CD4-positive, alpha-beta T cell (primary cell): ENCODE results near the gene PRR20D. TPM values are rescaled to one million over a fixed set of nuclear protein-coding genes. Genes with fewer than 3 reads are reported as not detected.
"Not testable (repeated sequence)": the region's sequence is repeated elsewhere in the genome, so short reads cannot be mapped to it uniquely, and the experiment has no call there.

ENCODE experiments used
- ATAC-seq: fragments of 200-7000 bp; cut with Tn5 transposase; one replicate; pipeline ENCODE4 v1.10.0; 2022; ENCODE audit warnings: mild to moderate bottlenecking; ENCODE audit not compliant: poor library complexity
- CTCF ChIA-PET: fragments of 350-600 bp; sonication (Branson Sonifier 250); formaldehyde crosslinking; loops from one replicate; lab custom pipeline; 2021; ENCODE audit warnings: antibody characterized with exemption, inconsistent platforms; lab: Charles Lee
- POLR2A ChIA-PET: fragments of 350-600 bp; sonication (Branson Sonifier 250); formaldehyde crosslinking; loops from one replicate; lab custom pipeline; 2021; ENCODE audit warnings: antibody characterized with exemption, inconsistent platforms; lab: Charles Lee
- DNase-seq, 14 experiments: peaks; one replicate each; pipeline ENCODE4 v3.0.0-alpha.2; 2013 to 2020; ENCODE audit warnings: mixed read lengths in 2 of 14
- H3K27ac ChIP-seq, 2 donors: one replicate each; pipeline versions ENCODE4 v1.5.1 to v1.7.0; 2013; ENCODE audit warnings: low read length in 2 of 2, low read depth in 1 of 2, mild to moderate bottlenecking in 1 of 2
- H3K27me3 ChIP-seq, 2 experiments: 1 replicate in 1 of 2; 2 replicates in 1 of 2; pipeline versions ENCODE4 v1.6.1 to v1.7.0; 2013; ENCODE audit warnings: low read length in 2 of 2, control low read depth in 1 of 2, mild to moderate bottlenecking in 1 of 2, moderate library complexity in 1 of 2; ENCODE audit not compliant: insufficient read depth in 2 of 2, control insufficient read depth in 1 of 2
- H3K36me3 ChIP-seq: one replicate; pipeline ENCODE4 v1.6.1; 2013; ENCODE audit warnings: low read length, control low read depth; ENCODE audit not compliant: insufficient read depth
- H3K4me1 ChIP-seq: one replicate; pipeline ENCODE4 v1.6.1; 2013; ENCODE audit warnings: low read length, control low read depth; ENCODE audit not compliant: insufficient read depth
- H3K4me3 ChIP-seq: one replicate; pipeline ENCODE4 v1.5.1; 2013; ENCODE audit warnings: mild to moderate bottlenecking, low read length, moderate library complexity
- H3K9me3 ChIP-seq, 2 experiments: 1 replicate in 1 of 2; 2 replicates in 1 of 2; pipeline versions ENCODE4 v1.6.1 to v1.7.0; 2013; ENCODE audit warnings: low read length in 2 of 2, mild to moderate bottlenecking in 2 of 2, control low read depth in 1 of 2, moderate library complexity in 1 of 2; ENCODE audit not compliant: control insufficient read depth in 1 of 2, insufficient read depth in 1 of 2
- H3K27ac Mint-ChIP-seq: one replicate; pipeline ENCODE4 v1.8.0; 2020; ENCODE audit warnings: mixed read lengths
- H3K27me3 Mint-ChIP-seq: one replicate; pipeline ENCODE4 v1.8.0; 2021; ENCODE audit warnings: mixed read lengths
- H3K36me3 Mint-ChIP-seq: one replicate; pipeline ENCODE4 v1.8.0; 2021; ENCODE audit warnings: low read depth, mixed read lengths
- H3K4me1 Mint-ChIP-seq: one replicate; pipeline ENCODE4 v1.8.0; 2021; ENCODE audit warnings: low read depth, mixed read lengths
- H3K4me3 Mint-ChIP-seq: one replicate; pipeline ENCODE4 v1.8.0; 2020; ENCODE audit warnings: mild to moderate bottlenecking, mixed read lengths
- H3K9me3 Mint-ChIP-seq: one replicate; pipeline ENCODE4 v1.8.0; 2020; ENCODE audit warnings: mixed read lengths
- intact Hi-C, 2 experiments: fragments of 100-400 bp; cut with DNase I in 1 of 2; cut with micrococcal nuclease in 1 of 2; formaldehyde crosslinking; loops; one replicate each; pipeline versions ENCODE4 v1.15.1 to v1.9.0; 2023 to 2025; cut with DNase I, micrococcal nuclease
- total RNA-seq, 174 experiments: library from RNA in 2 of 174; stranded (reverse) in 2 of 174; gene quantifications; one replicate each; pipeline ENCODE4 v1.2.3 and lab custom pipeline; 2021 to 2026
- TF ChIP-seq, protein P1 (sequence below): fragments of 200-600 bp; IDR thresholded peaks from one replicate; pipeline ENCODE4 v1.8.0; 2022; ENCODE audit warnings: antibody characterized with exemption, mild to moderate bottlenecking

The PRR20D gene
- total RNA-seq, 2 experiments from 2014 or later, result not detected

DNA sequence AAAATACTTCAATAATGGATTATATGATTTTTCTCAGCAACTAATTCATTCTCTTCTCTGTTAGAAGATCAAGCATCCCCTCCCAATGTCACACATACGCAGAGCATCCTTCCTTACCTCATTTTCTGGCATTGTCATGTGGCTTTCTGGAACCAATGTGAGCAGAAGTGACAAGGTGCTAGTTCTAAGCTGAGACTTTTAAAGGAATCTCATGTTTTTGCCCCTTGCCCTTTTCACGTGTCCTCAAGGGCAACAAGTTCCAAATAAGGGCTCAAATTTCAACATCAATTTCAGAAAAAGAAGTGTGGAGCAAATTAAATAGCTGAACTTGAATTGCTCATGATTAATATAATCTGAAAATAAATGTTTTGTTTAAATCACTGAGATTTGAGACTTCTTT, 24.3 kb upstream of the PRR20D start:
- ATAC-seq, result no peak
- CTCF ChIA-PET, result no interaction called here
- TF ChIP-seq, protein P1, sequence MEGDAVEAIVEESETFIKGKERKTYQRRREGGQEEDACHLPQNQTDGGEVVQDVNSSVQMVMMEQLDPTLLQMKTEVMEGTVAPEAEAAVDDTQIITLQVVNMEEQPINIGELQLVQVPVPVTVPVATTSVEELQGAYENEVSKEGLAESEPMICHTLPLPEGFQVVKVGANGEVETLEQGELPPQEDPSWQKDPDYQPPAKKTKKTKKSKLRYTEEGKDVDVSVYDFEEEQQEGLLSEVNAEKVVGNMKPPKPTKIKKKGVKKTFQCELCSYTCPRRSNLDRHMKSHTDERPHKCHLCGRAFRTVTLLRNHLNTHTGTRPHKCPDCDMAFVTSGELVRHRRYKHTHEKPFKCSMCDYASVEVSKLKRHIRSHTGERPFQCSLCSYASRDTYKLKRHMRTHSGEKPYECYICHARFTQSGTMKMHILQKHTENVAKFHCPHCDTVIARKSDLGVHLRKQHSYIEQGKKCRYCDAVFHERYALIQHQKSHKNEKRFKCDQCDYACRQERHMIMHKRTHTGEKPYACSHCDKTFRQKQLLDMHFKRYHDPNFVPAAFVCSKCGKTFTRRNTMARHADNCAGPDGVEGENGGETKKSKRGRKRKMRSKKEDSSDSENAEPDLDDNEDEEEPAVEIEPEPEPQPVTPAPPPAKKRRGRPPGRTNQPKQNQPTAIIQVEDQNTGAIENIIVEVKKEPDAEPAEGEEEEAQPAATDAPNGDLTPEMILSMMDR, result no peak
- no peak overlapping the region for H3K4me3 Mint-ChIP-seq
- H3K4me1 Mint-ChIP-seq, result no peaks in the 10 kb centered on the region
- Histone ChIP-seq H3K4me3 (no peak overlapping the region), H3K4me1 (no peaks in the 10 kb centered on the region), H3K27me3 (no peaks in the 10 kb centered on the region), H3K9me3 (peaks cover 0 to 4% of the 10 kb centered on the region in 2 experiments), H3K36me3 (no peaks in the 10 kb centered on the region), H3K27ac (no peak overlapping the region)
- no peak for DNase-seq
- intact Hi-C loops, result no loop called here
- no peaks in the 10 kb centered on the region for H3K27me3 Mint-ChIP-seq
- no peak overlapping the region for H3K27ac Mint-ChIP-seq
- no peaks in the 10 kb centered on the region for H3K36me3 Mint-ChIP-seq
- POLR2A ChIA-PET, result no interaction called here
- H3K9me3 Mint-ChIP-seq, result peaks cover 3% of the 10 kb centered on the region

DNA sequence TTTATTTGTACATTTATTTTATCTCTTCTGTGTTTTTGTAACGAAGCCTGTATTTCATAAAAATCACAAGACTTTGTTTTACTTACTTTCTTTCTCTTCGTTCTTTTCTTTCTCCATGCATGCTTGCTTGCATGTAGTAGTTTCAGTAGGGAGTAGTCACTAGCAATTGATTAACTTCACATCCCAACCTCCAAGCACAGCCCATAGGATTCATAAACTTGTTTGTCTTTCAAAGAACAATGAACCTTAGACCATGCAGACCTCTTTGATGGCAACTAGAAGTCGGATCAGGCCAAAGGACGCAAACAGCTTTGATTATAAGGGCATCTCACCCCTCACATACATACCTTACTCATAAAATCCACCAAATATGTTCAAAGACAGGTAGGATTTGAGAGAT, 22.8 kb upstream of the PRR20D start:
- H3K27me3 ChIP-seq, result no peaks in the 10 kb centered on the region
- Mint-ChIP-seq H3K4me3 (no peak overlapping the region), H3K27ac (no peak overlapping the region), H3K9me3 (peaks cover 3% of the 10 kb centered on the region), H3K27me3 (no peaks in the 10 kb centered on the region), H3K4me1 (no peaks in the 10 kb centered on the region), H3K36me3 (no peaks in the 10 kb centered on the region)
- TF ChIP-seq, protein P1, result no peak
- ChIA-PET CTCF (no interaction called here), POLR2A (no interaction called here)
- intact Hi-C loops, result no loop called here
- ATAC-seq, result no peak
- H3K4me1 ChIP-seq, result no peaks in the 10 kb centered on the region
- H3K27ac ChIP-seq, result no peak overlapping the region
- H3K36me3 ChIP-seq, result no peaks in the 10 kb centered on the region
- DNase-seq, result no peak
- H3K9me3 ChIP-seq, result peaks cover 0 to 4% of the 10 kb centered on the region in 2 experiments
- H3K4me3 ChIP-seq, result no peak overlapping the region

DNA sequence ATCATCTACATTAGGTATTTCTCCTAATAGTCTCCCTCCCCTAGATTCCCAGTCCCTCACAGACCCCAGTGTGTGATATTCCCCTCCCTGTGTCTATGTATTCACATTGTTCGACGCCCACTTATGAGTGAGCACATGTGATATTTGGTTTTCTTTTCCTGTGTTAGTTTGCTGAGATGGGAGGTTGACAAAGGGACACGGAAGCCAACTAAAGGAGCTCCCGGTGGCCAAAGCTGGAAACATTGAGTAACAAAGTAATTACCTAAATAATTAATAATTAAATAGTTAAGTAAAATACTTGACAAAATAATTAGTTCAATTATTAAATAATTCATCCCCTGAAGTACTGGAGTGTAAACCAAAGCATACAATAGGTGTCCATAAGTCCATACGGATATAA, 21.4 kb upstream of the PRR20D start:
- no peak for ATAC-seq
- H3K9me3 Mint-ChIP-seq, result peaks cover 3% of the 10 kb centered on the region
- no peak overlapping the region for H3K4me3 Mint-ChIP-seq

DNA sequence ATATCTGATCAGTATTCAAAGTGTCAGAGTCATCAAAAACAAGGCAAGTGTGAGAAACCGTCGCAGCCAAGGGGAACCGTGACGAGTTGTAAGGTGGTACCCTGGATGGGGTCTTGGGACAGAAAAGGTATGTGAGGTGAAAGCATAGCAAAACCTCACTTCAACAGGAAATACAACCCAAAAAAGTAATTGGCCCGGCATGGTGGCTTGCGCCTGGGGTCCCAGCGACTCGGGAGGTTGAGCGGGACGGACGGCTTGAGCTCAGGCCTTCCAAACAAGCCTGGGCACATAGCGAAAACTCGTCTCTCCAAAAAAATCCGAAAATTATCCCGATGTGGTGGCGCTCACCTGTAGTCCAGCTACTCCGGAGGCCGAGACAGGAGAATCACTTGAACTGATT, 20.7 kb upstream of the PRR20D start:
- ATAC-seq, H3K9me3 Mint-ChIP-seq, H3K4me3 ChIP-seq, intact Hi-C loops, H3K27ac ChIP-seq, H3K4me1 Mint-ChIP-seq, CTCF ChIA-PET, H3K36me3 Mint-ChIP-seq, H3K9me3 ChIP-seq, H3K27me3 Mint-ChIP-seq, POLR2A ChIA-PET, H3K27ac Mint-ChIP-seq, H3K4me3 Mint-ChIP-seq, H3K27me3 ChIP-seq, DNase-seq, H3K36me3 ChIP-seq, H3K4me1 ChIP-seq: not testable (repeated sequence)

More for the DNA sequence above, 21.4 kb upstream of the PRR20D start:
- H3K27me3 ChIP-seq, result no peaks in the 10 kb centered on the region
- CTCF ChIA-PET, result no interaction called here
- Mint-ChIP-seq H3K27ac (no peak overlapping the region), H3K4me1 (no peaks in the 10 kb centered on the region), H3K36me3 (no peaks in the 10 kb centered on the region), H3K27me3 (no peaks in the 10 kb centered on the region)
- H3K27ac ChIP-seq, result no peak overlapping the region
- peaks cover 0 to 3% of the 10 kb centered on the region in 2 experiments for H3K9me3 ChIP-seq
- no peaks in the 10 kb centered on the region for H3K4me1 ChIP-seq
- H3K36me3 ChIP-seq, result no peaks in the 10 kb centered on the region
- intact Hi-C loops, result no loop called here
- POLR2A ChIA-PET, result no interaction called here
- no peak overlapping the region for H3K4me3 ChIP-seq
- TF ChIP-seq, protein P1, result no peak
- DNase-seq, result no peak

DNA sequence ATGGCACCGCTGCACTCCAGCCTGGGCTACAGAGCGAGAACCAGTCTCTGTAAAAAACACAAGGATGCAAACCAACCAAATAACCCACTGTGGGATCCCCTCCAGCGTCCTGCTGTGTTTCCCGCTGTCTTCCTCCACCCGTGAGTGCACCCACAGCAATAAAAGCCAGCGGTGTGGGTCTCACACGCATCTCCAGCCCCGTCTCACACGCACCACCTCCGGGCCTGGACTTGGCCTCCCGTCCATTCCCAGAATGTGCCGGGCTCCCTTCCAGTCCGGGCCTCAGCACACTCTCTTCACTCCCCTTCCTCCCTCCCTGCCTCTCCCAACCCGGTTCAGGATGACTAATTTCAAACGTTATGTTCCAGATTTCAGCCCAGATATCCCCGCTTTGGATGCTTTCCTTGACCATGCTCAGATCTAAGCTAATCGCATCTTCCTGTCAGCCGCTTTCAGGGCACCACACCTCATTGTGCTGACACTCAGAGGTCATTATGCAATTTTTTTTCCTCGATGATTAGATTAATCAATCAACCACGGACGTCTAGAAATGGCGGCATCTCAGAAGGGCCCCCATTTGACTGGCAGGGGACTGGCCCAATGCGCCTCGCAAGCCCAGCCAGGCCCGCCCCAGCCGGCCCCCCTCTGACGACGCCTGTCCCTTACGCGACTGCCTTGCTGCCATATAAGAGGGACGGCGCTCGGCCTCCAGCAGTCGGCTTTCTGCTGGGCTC, 20.0 kb upstream of the PRR20D start, which contains the start of gene PRR20A:
PRR20A (plus strand) TSS at position 684 of the 734 bp plus-strand sequence. CDS start 387 bp downstream, outside the sequence.
- CTCF ChIA-PET, H3K27ac Mint-ChIP-seq, H3K9me3 ChIP-seq, H3K4me1 ChIP-seq, H3K36me3 Mint-ChIP-seq, H3K4me1 Mint-ChIP-seq, H3K27me3 ChIP-seq, H3K4me3 Mint-ChIP-seq, DNase-seq, H3K9me3 Mint-ChIP-seq, POLR2A ChIA-PET, H3K36me3 ChIP-seq, intact Hi-C loops, ATAC-seq, H3K4me3 ChIP-seq, H3K27me3 Mint-ChIP-seq, H3K27ac ChIP-seq: not testable (repeated sequence)
